KG1 (cell line): ENCODE measurements around the gene NELL1.

Source experiments
- DNase-seq: peaks from one replicate; lab custom pipeline; 2025; lab: John Stamatoyannopoulos, UW

The NELL1 gene

DNA sequence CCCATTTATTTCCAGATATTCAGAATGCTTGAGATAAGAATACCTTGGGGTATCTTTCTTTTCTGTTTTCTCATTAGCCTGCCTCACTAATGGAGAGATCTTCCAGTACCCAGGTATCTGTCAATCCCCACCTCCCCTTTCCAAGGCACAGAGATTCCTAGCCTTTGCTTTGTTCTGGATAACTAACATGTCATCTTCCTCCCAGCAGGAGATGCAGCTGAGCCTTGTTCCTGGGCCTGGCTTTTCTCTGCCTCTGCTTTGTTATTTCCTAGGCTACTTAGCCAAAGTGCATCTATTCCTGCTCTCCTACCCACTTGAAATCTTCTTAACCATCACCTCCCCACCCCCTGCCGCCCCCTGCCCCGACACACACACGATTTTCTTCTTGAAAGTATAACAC lies 297.1 kb downstream of the NELL1 start:
- DNase-seq, result no peak

DNA sequence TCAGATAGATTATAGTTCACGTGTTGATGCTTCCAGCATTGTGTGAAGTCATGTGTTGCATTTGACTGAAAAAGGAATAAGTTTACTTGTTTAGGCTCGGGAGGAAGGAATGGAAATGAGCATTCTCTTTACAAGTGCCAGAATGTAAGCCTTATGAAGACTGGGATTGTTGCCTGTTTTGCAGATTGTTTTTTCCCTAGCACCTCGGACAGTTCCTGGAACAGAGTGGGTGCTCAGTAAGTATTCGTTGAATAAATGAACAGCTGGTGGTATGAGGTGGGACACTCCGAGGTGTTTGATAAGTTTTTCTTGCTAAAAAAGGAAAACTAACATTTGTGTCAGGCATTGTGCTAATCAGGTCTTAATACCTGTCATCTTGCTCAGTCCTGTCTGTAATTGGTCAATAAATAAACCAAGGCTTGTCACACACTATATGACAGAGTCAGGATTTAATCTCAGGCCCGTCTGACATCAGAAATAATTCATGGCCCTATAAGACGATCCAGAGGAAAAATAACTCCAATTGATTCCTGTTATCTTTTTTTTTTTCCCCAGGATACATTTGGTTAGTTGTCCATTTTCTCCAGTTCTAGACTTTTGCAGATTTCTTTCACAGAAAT lies 304.7 kb downstream of the NELL1 start:
- DNase-seq, result no peak

DNA sequence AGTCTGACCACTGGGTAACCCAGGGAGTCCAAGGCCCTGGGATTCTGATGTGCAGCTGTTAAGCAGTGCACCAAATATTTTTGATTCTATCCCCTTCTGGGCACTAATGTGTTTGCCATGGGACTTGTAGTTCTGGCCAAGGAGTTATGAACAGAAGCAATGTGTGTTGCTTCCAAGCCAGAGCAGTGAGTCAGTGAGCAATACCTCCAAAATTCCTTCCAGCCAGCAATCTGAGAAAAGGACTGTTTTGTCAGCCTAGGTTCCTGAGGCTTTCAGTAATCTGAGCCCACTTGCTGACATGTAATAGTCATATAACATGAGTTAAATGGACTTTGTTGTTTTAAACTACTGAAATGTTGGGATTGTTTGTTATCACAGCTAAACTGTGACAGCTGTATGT lies 311.4 kb downstream of the NELL1 start:
- DNase-seq, result no peak

DNA sequence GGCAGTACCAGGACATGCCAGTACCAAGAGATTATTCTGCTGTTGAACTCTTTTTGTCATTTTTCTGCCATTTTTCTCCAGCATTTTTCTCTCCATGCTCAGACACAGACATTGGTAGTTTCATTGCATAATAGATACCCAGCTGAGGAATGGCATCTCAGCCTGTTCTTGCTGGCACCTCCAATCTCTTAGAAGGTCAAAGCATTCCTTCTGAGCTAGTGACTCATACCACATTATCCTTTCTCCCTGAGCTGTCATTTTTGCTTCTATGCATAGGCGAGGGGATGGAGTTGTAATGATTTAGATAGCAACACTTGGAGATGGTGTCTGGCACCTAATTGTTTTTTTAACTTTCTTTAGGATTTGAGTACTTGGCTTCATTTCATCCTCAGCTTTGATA lies 321.1 kb downstream of the NELL1 start:
- DNase-seq, result no peak

DNA sequence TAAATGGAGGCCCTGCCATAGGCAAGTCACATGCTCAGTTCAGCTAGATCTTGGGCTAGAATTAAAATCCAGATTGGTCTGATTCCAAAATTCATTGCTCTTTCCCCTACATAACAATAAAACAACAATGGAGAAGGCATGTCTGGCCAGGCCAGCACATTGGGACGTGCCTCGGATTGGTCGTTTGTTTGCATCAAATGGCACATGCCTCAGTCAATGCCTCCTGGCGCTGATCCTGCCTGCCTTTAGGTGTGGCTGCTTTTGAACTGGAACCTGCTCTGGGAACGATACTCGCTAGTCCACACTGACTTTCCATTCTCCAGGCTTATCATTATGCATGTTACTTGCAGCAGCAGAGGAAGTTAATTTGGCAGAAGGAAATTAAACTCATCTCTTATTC lies 322.1 kb downstream of the NELL1 start:
- no peak for DNase-seq

DNA sequence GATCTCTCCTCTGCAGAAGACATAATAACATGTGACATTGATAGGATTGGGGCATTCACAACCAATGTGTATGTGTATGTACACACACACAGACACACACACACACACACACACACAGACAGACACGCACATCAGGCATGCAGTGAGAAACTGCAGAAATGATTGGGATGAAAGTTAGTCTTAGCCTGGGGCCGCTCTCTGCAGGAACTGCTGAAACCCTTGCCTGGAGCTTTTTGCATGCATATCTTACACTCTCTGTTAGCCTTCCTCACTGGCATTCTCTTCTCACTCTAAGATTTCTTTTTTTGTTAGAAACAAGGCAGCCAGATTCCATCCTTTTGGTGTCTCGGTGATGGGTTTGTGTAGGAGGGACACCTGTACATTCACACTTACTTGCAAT lies 337.9 kb downstream of the NELL1 start:
- DNase-seq, result no peak

DNA sequence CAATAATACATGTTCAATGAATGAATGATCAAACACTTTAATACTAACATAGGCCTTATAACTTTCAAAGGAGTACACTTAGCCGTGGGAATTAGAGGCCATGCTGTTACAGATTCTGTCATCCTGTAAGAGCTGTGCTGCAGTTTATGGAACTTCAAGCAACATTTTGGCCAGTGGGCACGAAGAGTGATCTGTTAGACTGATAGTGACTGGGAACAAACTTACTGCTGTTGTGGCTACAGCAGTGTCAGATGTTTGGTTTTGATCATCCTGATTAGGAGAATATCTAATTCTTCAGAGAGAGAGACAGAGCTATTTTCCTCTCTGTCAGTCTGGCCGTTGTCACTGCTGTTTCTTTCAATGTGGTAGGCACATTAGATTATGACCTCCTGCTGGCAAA lies 348.9 kb downstream of the NELL1 start:
- no peak for DNase-seq

DNA sequence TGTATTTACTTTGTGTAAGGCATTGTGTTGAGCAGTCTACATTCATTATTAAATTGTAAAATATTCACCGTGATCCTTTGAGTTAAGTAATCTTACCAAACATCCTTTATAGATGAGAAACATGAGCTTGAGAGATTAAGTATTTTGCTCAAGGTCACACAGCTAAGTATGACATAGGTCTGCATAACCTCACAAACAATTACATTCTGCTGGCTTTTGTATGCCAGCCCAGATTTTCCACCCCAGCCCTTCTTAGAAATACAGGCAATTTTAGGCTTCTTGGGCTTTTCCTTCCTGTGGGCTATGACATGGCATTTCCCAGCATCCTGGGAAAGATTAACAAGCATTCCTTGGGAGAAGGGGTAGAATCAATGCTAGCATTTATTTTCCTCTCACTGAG lies 357.3 kb downstream of the NELL1 start:
- DNase-seq, result no peak

DNA sequence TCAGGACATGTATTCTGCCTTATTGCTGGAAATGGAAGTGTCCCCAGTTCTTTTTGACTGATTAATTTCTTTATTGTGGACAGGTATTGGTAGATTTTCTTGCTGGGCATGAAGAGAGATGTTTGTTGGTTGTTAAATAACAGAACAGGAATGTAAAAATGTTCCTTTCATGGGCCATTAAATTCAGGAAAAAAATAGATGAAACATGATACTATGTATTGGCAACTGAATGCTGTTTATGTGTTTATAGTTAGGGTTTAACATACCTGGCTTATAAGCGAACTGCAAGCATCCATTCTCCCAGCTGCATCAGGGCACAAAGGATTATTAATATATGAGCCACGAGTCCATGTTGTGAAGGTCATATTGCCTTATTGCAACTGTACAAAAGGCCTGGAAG lies 368.5 kb downstream of the NELL1 start:
- DNase-seq, result no peak

DNA sequence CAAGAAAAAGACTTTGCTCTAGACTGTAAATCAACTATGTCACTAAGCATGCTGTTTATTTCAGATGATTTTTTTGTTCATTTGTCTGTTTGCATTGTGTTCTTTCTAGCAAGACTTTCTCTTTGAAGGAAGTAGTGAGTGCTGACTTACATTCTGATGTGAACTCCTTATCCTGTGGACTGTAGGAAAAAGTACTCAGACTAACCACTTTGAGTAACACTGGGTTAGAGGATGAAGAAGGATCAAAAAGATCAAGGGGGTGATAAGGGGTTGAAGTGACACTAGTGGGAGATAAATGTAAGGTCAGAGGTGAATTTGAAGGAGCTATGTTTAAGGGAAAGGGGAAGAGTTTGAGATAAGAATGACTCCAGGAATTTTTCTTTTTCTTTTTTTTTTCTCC lies 369.4 kb downstream of the NELL1 start:
- no peak for DNase-seq

DNA sequence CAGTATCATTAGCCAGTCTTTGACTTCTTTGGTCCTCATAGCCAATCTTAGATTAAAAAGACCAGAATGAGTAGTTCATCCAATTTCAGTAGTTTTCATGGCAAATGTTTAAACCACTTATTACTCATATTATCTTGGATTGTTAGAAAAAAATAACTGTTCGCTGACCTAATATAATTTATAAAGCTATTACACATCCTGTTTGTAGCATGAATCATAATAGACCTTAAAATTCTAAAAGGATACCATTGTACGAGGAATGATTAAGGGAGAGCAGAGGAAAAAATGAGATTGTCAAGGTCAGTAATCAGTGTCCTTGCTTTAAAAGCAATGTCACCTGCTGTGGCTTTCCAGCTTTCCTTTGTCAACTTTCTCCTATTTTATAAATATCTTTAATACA lies 371.2 kb downstream of the NELL1 start:
- DNase-seq, result no peak

DNA sequence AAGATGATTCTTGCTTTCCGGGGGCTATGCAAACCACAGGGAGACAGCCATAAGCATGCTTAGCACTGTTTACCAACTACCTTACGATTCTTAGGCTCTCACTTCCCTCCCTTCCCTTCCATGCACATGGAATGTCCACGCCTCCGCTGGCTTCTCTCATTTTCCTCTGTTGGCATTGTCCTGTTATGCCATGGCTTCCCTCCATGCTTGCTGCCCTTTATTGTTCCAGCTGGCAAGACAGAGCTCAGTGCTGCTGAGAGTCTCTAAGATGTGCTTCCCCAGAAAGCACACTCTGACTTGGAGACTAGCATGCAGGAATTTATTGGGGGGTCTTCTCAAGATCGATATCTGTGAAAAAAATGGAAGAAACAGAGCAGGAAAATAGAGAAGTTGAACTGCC lies 379.2 kb downstream of the NELL1 start:
- no peak for DNase-seq

DNA sequence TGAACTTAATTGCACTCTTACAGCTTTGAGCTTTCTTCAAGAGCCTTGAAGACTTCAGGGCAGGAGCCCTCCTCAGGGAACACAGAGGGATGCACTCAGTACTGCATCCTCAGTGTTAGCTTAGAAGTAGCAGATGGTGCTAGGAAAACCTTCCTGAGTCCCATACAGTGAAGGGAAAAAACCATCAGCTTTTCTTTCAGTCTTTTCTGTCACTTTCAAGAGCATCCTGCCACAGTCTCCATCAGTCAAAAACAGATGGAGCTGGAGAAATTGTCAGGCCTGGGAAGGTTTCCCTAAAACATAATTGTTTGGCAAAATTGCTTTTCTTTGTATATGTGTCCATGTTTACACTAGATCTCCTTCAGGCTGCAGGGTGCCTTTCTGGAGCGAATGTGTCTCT lies 384.1 kb downstream of the NELL1 start:
- DNase-seq, result no peak

DNA sequence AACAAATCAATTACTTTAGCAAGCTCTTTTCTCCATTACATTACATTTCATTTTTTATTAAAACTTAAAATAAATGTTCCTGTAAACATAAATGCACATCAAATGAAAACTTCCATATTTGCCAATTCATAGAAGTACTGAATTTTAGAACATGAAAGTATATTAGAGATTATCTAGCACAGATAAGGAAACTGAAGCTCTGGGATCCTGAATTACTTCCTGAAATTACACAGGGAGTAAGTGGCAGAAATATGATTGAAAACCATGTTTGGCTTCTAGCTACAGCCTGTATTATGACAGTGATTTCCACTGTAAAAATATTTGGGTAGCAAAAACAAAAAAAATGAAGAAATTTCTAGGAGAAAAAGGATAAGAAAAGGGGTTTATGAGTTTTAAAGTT lies 387.3 kb downstream of the NELL1 start:
- no peak for DNase-seq

DNA sequence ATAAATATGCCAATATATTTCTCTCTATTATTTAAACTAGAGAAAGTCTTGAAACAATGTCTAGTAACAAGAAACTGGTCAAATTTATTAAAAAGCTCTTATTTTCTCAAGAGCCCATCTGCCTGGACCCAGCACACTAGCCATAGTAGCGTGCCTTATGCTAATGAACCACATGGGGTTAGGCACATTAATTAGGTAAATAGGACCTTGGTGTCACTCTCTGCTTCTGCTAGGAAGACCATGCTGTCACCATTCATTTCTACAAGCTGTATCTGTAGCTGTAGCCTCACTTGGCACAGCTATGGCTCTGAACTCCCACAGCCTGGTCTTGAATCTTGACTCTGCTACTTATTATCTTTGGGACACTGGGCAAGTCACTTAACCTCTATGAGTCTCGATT lies 390.5 kb downstream of the NELL1 start:
- no peak for DNase-seq

DNA sequence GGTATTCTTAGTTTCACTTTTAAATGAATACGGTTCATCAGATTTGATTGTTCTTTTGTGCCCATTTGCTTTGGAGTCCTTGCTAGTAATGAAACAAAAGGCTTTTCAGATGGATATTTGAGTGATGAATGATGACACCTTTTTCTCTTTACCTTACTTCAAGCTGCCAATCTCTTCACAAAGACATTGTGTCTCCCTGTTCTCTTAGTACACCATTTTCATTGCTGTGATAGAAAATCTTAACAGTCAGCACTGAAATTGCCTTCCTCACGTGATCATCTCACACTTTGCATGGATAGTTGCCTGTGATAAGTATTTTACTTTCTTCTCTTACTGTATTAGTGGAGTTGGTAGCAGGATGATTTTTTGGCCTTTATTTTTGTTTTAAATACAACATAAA lies 396.6 kb downstream of the NELL1 start:
- DNase-seq, result no peak

DNA sequence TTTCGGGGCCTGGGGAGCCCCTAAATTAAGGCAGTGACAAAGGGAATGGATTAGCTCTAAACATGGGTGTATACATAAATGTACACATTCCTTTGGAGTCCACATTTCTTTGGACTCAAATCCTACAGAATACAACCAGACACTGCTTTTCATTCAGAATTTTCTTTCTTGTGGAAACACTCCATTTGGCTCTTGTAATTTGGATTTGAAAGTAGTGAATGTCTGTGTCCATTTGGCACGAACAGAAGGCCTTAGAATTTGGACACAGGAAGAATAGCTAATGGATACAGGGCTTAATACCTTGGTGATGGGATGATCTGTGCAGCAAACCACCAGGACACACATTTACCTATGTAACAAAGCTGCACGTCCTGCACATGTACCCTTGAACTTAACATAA lies 399.5 kb downstream of the NELL1 start:
- DNase-seq, result no peak

DNA sequence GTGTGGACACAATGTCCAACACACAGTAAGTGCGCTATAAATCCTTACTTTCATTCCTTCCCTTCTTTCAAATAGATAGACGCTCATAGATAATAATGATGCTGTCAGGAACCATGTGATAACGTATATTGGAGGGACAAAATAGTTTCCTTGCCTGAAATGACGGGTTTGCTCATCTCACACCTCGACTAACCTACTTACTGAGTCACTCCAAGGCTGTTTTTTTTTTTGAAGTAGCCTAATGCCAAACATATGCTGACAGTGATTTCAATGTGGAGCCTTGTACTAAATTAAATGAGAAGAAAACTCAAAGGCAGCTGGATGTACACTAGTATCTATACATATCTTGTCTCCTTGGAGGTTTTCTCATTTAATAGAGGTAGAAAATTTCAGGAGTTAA lies 400.5 kb downstream of the NELL1 start:
- DNase-seq, result no peak

DNA sequence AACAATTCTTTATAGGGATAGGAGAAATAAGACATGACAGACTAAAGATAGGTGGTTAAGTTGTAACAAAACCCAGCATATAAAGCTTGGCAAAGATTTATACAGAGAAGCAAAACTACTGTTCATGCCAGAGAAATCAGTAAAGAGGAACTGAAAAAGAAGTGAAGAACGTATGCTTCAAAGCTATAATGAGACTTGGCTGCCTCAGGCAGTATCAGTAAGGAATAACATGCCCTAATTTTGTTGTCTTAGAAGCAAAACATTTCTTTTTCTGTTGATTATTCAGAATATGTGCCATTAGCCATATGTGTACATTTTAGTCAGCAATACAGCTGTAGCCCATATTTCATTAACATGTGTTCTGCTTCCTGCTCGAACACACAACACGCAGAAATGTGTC lies 403.2 kb downstream of the NELL1 start:
- DNase-seq, result no peak

DNA sequence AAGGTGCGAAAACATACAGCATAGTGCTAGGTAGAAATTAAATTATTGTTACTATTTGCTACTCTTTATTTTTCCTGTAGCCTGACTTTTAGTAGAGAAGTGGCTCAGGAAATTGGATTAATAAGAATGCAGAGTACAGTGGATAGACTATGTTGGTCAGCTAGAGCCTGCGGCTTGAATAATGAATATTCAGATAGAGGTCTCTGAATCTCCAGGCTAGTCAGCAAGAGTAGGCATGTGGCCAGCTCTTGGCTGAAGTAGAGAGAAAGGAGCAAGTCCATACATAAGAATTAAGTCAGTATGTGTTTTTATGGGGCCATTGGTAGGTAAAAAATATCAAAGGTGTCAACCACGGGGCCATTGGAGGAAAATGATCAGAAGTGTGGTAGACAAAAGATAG lies 413.5 kb downstream of the NELL1 start:
- no peak for DNase-seq

DNA sequence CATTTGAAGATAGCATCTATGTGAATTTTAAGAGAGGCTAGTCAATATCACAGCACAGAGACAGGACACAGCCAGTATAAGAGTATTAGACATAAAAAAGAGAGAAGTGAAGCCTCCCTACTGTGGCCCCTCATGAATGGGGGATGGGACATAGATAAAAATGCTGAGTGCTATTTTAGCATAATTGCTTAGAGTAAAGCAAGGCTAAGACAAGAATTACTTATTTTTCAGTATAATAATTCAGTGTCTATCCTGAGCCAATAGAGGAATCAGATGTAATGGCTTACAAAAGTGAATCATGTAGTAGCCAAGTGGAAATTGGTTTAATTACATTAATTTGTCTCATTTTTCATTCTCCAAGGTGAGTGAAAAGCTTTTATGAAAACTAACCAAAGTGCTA lies 419.5 kb downstream of the NELL1 start:
- DNase-seq, result no peak

DNA sequence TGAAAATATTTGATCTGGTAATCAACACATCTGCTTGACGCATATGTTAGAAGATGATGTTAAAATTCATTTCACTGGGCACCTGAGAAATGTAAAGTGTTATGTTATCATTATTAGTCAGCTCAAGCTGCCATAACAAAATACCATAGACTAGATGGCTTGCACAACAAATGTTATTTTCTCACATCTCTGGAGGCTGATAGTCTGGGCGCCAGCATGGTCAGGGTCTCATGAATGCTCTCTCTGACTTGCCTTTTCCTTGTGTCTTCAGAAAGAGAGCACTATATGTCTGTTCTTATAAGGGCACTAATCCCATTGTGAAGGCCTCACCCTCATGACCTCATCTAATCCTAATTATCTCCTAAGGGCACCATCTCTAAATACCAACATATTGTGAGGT lies 435.3 kb downstream of the NELL1 start:
- DNase-seq, result no peak

DNA sequence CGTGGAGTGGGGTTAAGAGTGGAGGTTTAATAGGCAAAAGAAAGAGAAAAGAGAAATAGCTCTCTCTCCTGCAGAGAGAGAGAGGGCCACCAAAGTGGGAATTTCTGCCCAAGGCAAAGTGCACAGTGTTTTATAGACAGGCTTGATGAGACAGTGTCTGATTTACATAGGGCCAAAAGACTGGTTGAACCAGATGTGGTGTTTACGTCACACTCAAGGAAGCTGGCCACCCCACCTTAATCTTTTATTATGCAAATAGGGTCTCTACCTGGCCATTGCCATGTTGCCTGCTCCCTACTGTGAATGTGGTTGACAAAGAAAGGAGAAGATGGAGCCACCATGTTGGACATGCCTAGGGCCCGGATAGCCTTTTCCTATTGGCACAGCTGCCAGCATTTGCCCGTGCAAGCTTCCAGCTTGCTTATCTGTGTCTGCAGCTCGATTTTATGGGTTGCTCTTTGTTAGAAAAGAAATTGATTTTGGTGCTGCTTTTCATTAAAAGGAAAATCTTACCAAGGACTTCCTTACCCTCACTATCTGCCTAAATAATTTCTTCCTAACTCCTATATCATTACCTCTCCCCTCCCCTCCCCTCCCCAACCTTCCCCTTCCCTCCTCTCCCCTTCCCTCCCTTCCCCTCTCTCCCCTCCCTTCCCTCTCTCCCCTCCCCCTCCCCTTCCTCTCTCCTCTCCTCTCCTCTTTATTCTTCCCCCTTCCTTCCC lies 436.0 kb downstream of the NELL1 start:
- no peak for DNase-seq

DNA sequence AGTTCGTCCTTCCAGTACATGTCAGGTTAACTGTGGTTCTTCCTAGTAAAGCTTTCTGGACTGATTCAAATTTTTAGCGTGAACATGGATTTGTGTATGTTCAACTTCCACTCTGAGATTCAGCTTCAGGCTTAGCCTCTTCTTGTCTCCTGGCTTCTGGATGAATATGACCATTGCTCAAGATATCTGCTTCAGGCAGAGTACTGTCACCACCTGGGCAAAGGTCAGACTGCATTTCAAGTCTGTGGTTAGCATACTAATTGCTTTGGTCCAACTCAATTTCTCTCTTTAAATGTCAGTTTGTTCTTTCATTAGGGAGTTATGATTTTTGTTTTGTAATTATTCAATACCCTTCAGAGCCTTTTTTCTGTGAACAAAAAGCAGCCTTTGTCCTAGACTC lies 440.0 kb downstream of the NELL1 start:
- DNase-seq, result no peak
